H9 (cell line): Measurements from ENCODE around the gene ANKFY1. TPM values are rescaled to one million over a fixed set of nuclear protein-coding genes. Genes with fewer than 3 reads are reported as not detected.

Experiments
- DNase-seq: peaks from one replicate; pipeline ENCODE4 v3.0.0-alpha.2; 2017
- H2AFZ ChIP-seq: one replicate; pipeline ENCODE4 v1.6.1; 2013; ENCODE audit warnings: mild to moderate bottlenecking, low read length, control low read depth, moderate library complexity
- H2AK5ac ChIP-seq: 2 replicates; pipeline ENCODE4 v1.6.1; 2013; ENCODE audit warnings: low read length, control low read depth, mixed read lengths; ENCODE audit not compliant: insufficient read length
- H2BK120ac ChIP-seq: one replicate; pipeline ENCODE4 v1.6.1; 2013; ENCODE audit warnings: low read depth, mild to moderate bottlenecking, low read length, control low read depth, inconsistent platforms; ENCODE audit not compliant: poor library complexity, severe bottlenecking
- H2BK12ac ChIP-seq: 2 replicates; pipeline ENCODE4 v1.6.1; 2013; ENCODE audit warnings: low read length, control low read depth, mixed read lengths, low read depth; ENCODE audit not compliant: insufficient read length
- H2BK15ac ChIP-seq: 2 replicates; pipeline ENCODE4 v1.6.1; 2013; ENCODE audit warnings: low read depth, low read length, control low read depth
- H2BK20ac ChIP-seq: one replicate; pipeline ENCODE4 v1.6.1; 2013; ENCODE audit warnings: low read depth, mild to moderate bottlenecking, low read length, control low read depth, inconsistent platforms; ENCODE audit not compliant: poor library complexity, severe bottlenecking
- H2BK5ac ChIP-seq: 2 replicates; pipeline ENCODE4 v1.6.1; 2013; ENCODE audit warnings: low read length, control low read depth, mixed read lengths; ENCODE audit not compliant: insufficient read length
- H3K14ac ChIP-seq: 2 replicates; pipeline ENCODE4 v1.6.1; 2013; ENCODE audit warnings: low read length, control low read depth; ENCODE audit not compliant: insufficient read depth
- H3K18ac ChIP-seq: 2 replicates; pipeline ENCODE4 v1.6.1; 2013; ENCODE audit warnings: low read depth, mild to moderate bottlenecking, mixed read lengths, low read length, control low read depth; ENCODE audit not compliant: insufficient read length
- H3K23ac ChIP-seq: 2 replicates; pipeline ENCODE4 v1.6.1; 2013; ENCODE audit warnings: low read length, control low read depth, mixed read lengths, low read depth; ENCODE audit not compliant: insufficient read length
- H3K23me2 ChIP-seq: 2 replicates; pipeline ENCODE4 v1.6.1; 2013; ENCODE audit warnings: low read depth, mild to moderate bottlenecking, mixed read lengths, low read length, control low read depth; ENCODE audit not compliant: insufficient read length, poor library complexity, severe bottlenecking
- H3K27ac ChIP-seq: 2 replicates; pipeline ENCODE4 v1.5.1; 2013; ENCODE audit warnings: low read length, control low read depth, mixed read lengths, low read depth; ENCODE audit not compliant: insufficient read length
- H3K27me3 ChIP-seq: 2 replicates; pipeline ENCODE4 v1.6.1; 2013; ENCODE audit warnings: low read length, control low read depth, inconsistent platforms; ENCODE audit not compliant: insufficient read depth
- H3K4ac ChIP-seq: 2 replicates; pipeline ENCODE4 v1.6.1; 2013; ENCODE audit warnings: low read depth, mild to moderate bottlenecking, control low read depth, inconsistent platforms, low read length, moderate library complexity
- H3K4me1 ChIP-seq: 2 replicates; pipeline ENCODE4 v1.6.1; 2013; ENCODE audit warnings: low read length, control low read depth, inconsistent platforms; ENCODE audit not compliant: insufficient read depth
- H3K4me2 ChIP-seq: 2 replicates; pipeline ENCODE4 v1.6.1; 2013; ENCODE audit warnings: low read length, control low read depth, mixed read lengths; ENCODE audit not compliant: insufficient read length, insufficient read depth
- H3K56ac ChIP-seq: 2 replicates; pipeline ENCODE4 v1.6.1; 2013; ENCODE audit warnings: low read depth, mild to moderate bottlenecking, mixed read lengths, low read length, control low read depth; ENCODE audit not compliant: insufficient read length
- H3K79me1 ChIP-seq: 2 replicates; pipeline ENCODE4 v1.6.1; 2013; ENCODE audit warnings: low read depth, mild to moderate bottlenecking, moderate library complexity, low read length, control low read depth, inconsistent platforms; ENCODE audit not compliant: insufficient read depth, poor library complexity, severe bottlenecking
- H3K79me2 ChIP-seq: 2 replicates; pipeline ENCODE4 v1.6.1; 2013; ENCODE audit warnings: low read length, control low read depth, inconsistent platforms; ENCODE audit not compliant: insufficient read depth
- H3K9ac ChIP-seq: 2 replicates; pipeline ENCODE4 v1.6.1; 2013; ENCODE audit warnings: low read length, control low read depth, mixed read lengths; ENCODE audit not compliant: insufficient read length; ENCODE audit errors: extremely low read depth
- H3K9me3 ChIP-seq: one replicate; pipeline ENCODE4 v1.6.1; 2013; ENCODE audit warnings: low read depth, low read length, inconsistent platforms; ENCODE audit not compliant: control insufficient read depth
- H3T11ph ChIP-seq: one replicate; pipeline ENCODE4 v1.6.1; 2013; ENCODE audit warnings: mild to moderate bottlenecking, low read length, control low read depth, inconsistent platforms
- H4K20me1 ChIP-seq: one replicate; pipeline ENCODE4 v1.6.1; 2013; ENCODE audit not compliant: control insufficient read depth, insufficient read length, insufficient read depth
- H4K5ac ChIP-seq: 2 replicates; pipeline ENCODE4 v1.6.1; 2013; ENCODE audit warnings: low read depth, mild to moderate bottlenecking, mixed read lengths, low read length, control low read depth; ENCODE audit not compliant: insufficient read length
- H4K8ac ChIP-seq: replicated peaks from 2 replicates; pipeline ENCODE4 v1.6.1; 2013; ENCODE audit warnings: low read length, control low read depth, mixed read lengths, low read depth; ENCODE audit not compliant: insufficient read length
- H4K91ac ChIP-seq: 2 replicates; pipeline ENCODE4 v1.6.1; 2013; ENCODE audit warnings: low read depth, mild to moderate bottlenecking, moderate library complexity, mixed read lengths, low read length, control low read depth; ENCODE audit not compliant: insufficient read length
- H3K27ac Mint-ChIP-seq, 3 experiments: 2 replicates in 2 of 3; 3 replicates in 1 of 3; pipeline ENCODE4 v1.8.0; 2020 to 2021; ENCODE audit warnings: mixed read lengths in 3 of 3, mild to moderate bottlenecking in 1 of 3, moderate library complexity in 1 of 3
- H3K27me3 Mint-ChIP-seq: 2 replicates; pipeline ENCODE4 v1.8.0; 2021; ENCODE audit warnings: low read depth, mild to moderate bottlenecking, moderate library complexity, mixed read lengths
- H3K36me3 Mint-ChIP-seq, 3 experiments: 2 replicates in 2 of 3; 3 replicates in 1 of 3; pipeline ENCODE4 v1.8.0; 2020 to 2021; ENCODE audit warnings: low read depth in 3 of 3, mixed read lengths in 3 of 3; ENCODE audit not compliant: insufficient read depth in 1 of 3
- H3K4me1 Mint-ChIP-seq, 2 experiments: 2 replicates each; pipeline ENCODE4 v1.8.0; 2020; ENCODE audit warnings: mixed read lengths in 2 of 2
- H3K4me3 Mint-ChIP-seq, 2 experiments: 2 replicates in 1 of 2; 3 replicates in 1 of 2; pipeline ENCODE4 v1.8.0; 2020 to 2021; ENCODE audit warnings: mild to moderate bottlenecking in 2 of 2, mixed read lengths in 2 of 2, moderate library complexity in 1 of 2
- H3K9me3 Mint-ChIP-seq, 2 experiments: 2 replicates in 1 of 2; 3 replicates in 1 of 2; pipeline ENCODE4 v1.8.0; 2020; ENCODE audit warnings: mild to moderate bottlenecking in 2 of 2, mixed read lengths in 2 of 2, moderate library complexity in 1 of 2
- CTCF ChIP-seq: fragments of 200-600 bp; sonication (generic); conservative IDR thresholded peaks from 3 replicates; pipeline ENCODE4 v1.8.0; 2021; ENCODE audit warnings: antibody characterized with exemption, mild to moderate bottlenecking
- WGBS: extraction: QIAGEN DNeasy Blood & Tissue Kit; methylation state at CpG from one replicate; pipeline ENCODE4 v1.1.7; 2013; ENCODE audit warnings: missing lambda C conversion rate, low lambda C conversion rate, mixed read lengths; ENCODE audit not compliant: insufficient read length; ENCODE audit errors: extremely low coverage; 5-methylcytosine and 5-hydroxymethylcytosine counted together
- total RNA-seq: library from RNA; stranded (reverse); gene quantifications from 2 replicates; pipeline ENCODE4 v1.2.1, GENCODE V29; 2021

Gene ANKFY1
- total RNA-seq, 1 experiment from 2014 or later = 51.9 TPM

- Histone ChIP-seq H3K23ac (no peak overlapping the region), H3K27me3 (no peaks in the 10 kb centered on the region), H3K56ac (no peak overlapping the region), H4K8ac (no peak overlapping the region), H2BK5ac (no peak overlapping the region), H3K9me3 (no peaks in the 10 kb centered on the region), H2BK12ac (no peak overlapping the region), H3K4me1 (no peaks in the 10 kb centered on the region), H3T11ph (no peak overlapping the region), H2BK15ac (no peak overlapping the region), H3K18ac (no peak overlapping the region), H4K5ac (no peak overlapping the region), H3K27ac (no peak overlapping the region), H3K23me2 (no peaks in the 10 kb centered on the region), H2AFZ (no peak overlapping the region), H3K4me2 (no peak overlapping the region), H3K14ac (no peak overlapping the region), H4K91ac (no peak overlapping the region), H3K9ac (no peak overlapping the region), H3K79me2 (no peaks in the 10 kb centered on the region), H3K4ac (no peak overlapping the region), H2BK20ac (no peak overlapping the region), H2BK120ac (no peak overlapping the region), H2AK5ac (no peak overlapping the region), H3K79me1 (no peaks in the 10 kb centered on the region), H4K20me1 (no peaks in the 10 kb centered on the region)
- no peak for DNase-seq
- H3K27me3 Mint-ChIP-seq = no peaks in the 10 kb centered on the region; the same call in 1 of the 2 replicates
- peaks cover 6% of the 10 kb centered on the region in 2 experiments; a peak in 3 of 4 replicates for H3K4me1 Mint-ChIP-seq
- no peak for TF ChIP-seq CTCF
- no peak overlapping the region; a peak in 1 of 5 replicates for H3K4me3 Mint-ChIP-seq
- no CpG with 5 or more reads among the region's 8 CpGs for WGBS
- H3K9me3 Mint-ChIP-seq = no peaks in the 10 kb centered on the region; a peak in 1 of 5 replicates
- peak overlapping the region in 2 of 3 experiments; percentile 0; a peak in 1 of 7 replicates for H3K27ac Mint-ChIP-seq
- H3K36me3 Mint-ChIP-seq = no peaks in the 10 kb centered on the region; a peak in 2 of 7 replicates
Measured at GRCh38 chr17:4147751-4148310, 115.9 kb downstream of the ANKFY1 start.
